NCI-H2171 (cell line): ENCODE data around the gene KIF1B.

Source experiments
- DNase-seq: peaks from one replicate; lab custom pipeline; 2025; lab: John Stamatoyannopoulos, UW

Gene KIF1B

GRCh38 chr1:10430216-10431069, 220.1 kb downstream of the KIF1B start, which contains the start of gene CENPS:
Gene CENPS, plus strand, starts transcription at chr1:10430433. Its CDS starts 85 bp downstream, at chr1:10430518.
- peak; percentile 74 for DNase-seq
